HG02973 (cell line): ENCODE data around the gene DRD2.

Experiments
- ATAC-seq: cut with Tn5 transposase; IDR thresholded peaks from one replicate; pipeline ENCODE4 v1.9.1; 2021; ENCODE audit warnings: moderate library complexity; ENCODE audit not compliant: unreplicated experiment

DRD2 gene

GRCh38 chr11:113376156-113376555, 99.0 kb downstream of the DRD2 start:
- no peak for ATAC-seq

DNA sequence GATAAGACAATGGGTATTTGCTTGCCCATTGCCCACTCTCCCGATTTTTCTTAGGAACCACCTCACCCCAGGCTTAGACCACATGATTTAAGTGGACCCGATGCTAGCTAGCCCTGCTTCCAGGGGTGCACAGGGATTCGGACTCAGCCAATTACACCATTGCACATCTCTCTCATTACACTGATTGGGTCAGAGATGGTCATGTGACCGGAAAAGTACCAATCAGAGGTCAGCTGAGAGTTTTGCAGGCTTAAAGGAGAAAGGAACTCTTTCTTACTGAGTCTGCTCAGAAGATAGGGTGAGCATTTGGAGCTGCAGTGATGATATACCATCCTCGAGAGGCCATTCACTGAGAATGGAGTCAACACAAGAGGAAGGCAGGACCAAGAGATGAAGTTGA, 99.8 kb downstream of the DRD2 start:
- ATAC-seq: no peak

- no peak for ATAC-seq
These were observed 101.1 kb downstream of the DRD2 start for GRCh38 chr11:113373981-113374560.

GRCh38 chr11:113373306-113373705, 101.9 kb downstream of the DRD2 start:
- ATAC-seq: no peak

DNA sequence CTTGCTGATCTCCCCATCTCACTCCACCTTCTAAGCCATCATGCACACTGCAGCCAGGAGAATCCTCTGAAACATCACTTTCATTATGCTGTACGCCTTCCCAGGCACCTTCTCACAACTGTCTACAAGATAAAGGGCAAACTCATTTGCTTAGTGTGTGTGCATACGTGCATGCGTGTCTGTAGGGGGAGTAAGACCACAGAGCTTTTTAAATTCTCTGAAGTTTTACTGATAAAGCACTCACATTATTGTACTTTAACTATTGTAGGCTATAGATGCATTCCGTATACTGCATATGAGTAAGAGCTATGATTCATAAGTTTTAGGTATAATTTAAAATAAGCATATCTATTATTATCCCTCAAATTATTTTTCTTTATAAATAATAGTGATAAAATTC, 102.9 kb downstream of the DRD2 start:
- no peak for ATAC-seq

DNA sequence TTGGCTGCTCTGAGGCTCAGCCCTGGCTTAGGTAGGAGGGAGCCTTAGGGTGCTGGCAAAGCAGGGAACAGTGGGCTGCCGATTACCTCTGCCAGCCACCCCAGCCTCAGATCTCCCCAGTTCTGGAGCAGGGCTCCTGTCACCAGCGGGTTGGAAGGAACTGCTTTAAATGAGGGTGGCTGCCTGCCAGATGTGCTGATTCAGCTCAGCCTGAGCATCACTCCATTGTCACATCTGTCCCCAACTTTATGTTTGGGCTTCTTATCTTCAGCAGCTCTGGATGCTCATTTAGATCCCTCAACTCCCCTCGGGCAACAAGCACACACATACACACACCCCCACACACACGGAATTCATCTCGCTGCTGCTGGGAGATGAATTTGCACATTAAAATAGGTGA, 104.6 kb downstream of the DRD2 start:
- no peak for ATAC-seq

- no peak for ATAC-seq
These were observed 105.8 kb downstream of the DRD2 start for GRCh38 chr11:113369411-113369810.

DNA sequence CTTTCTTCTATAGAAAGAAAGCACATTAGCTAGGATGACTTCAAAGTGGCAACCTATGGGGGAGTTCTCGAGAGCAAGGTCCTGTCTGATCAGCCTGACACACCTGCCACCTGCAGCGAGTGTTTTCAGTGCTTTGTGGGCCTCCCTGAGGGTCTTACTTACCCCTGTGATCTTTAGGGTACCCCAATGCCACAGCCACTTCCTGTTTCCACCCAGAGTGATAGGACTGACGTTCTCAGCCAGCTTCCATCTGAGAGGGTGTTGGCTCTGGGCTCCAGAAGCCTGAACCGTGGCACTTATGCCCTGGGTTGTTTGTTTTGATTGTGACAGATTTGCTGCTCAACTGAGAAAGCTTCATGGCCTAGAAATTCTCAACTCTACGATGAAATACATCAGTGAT, 109.3 kb downstream of the DRD2 start:
- ATAC-seq: no peak

DNA sequence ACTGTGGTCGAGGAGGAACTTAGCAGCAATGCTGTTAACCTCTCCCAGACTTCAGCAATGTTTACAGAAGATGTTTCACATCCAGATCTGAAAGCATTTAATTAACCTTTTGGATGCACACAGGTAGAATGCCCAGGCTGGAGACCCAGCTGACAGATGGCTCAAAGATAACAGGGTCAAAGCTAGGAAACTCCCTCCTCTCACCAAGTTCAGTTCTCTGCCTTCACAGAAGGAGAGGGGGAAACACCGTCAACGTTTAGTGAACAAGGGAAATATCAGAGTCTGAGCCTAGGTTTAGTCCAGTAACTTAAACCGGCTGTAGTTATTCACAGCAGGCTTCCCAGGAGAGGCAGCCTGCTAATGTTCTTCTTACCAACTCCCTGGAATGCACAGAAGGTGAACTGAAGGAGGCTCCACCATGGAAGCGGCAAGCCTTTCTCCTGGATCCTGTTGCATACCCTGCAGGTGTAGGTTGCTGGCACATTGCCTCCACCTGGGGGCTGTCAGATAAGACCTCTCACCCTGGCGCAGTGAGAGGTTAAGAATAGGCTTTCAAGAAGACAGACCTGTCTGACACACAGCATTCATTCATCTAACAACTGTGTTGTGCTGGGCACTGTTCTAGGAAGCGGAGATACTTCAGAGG, 111.1 kb downstream of the DRD2 start:
- ATAC-seq: no peak

DNA sequence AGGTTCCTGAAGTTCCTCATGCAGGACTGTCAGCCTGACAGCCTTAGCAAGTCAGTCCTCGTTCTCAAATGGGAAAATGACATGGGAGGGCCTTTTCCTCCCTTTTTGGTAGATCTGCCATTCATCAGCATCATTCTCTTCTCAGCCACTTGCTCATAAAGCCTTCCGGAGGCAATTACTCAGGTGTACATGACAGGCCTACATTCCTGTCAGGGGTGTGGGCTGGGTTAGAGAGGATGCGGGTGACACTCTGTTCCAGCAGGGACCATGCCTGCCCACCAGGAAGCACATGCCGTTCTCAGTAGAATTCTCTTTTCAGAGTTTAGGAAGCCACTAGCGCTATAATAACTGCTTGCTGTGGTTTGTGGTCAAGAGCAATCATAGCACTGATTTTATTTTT, 111.8 kb downstream of the DRD2 start:
- no peak for ATAC-seq
